GM12878 (cell line): ENCODE measurements around the gene PLEKHN1. TPM values are rescaled to one million over a fixed set of nuclear protein-coding genes. Genes with fewer than 3 reads are reported as not detected.

Experiments used
- ATAC-seq: fragments of 200-7000 bp; cut with Tn5 transposase; 3 replicates; pipeline ENCODE4 v1.9.1; 2020; ENCODE audit warnings: mild to moderate bottlenecking, moderate library complexity
- BruUV-seq: library from RNA; stranded (reverse); fragments of 400-500 nt; replicated peaks from 2 replicates; lab custom pipeline; 2021; lab: Mats Ljungman, UMichigan
- CTCF ChIA-PET: fragments of 300-600 bp; sonication (Branson Sonifier 250); formaldehyde crosslinking; extraction: SDS; loops from one replicate; lab custom pipeline; 2021; ENCODE audit warnings: inconsistent platforms; lab: Yijun Ruan, JAX
- POLR2A ChIA-PET: fragments of 350-600 bp; formaldehyde crosslinking; extraction: SDS; loops from one replicate; lab custom pipeline; 2021; ENCODE audit warnings: inconsistent platforms; lab: Charles Lee
- RAD21 ChIA-PET: fragments of 300-600 bp; sonication (Branson Sonifier 250); formaldehyde crosslinking; loops from one replicate; lab custom pipeline; 2023; ENCODE audit warnings: antibody characterized with exemption; ENCODE audit not compliant: unreplicated experiment; lab: Charles Lee
- SMC1A ChIA-PET: fragments of 300-600 bp; sonication (Branson Sonifier 250); formaldehyde crosslinking; loops from one replicate; lab custom pipeline; 2023; ENCODE audit not compliant: unreplicated experiment, uncharacterized antibody; lab: Charles Lee
- DNase-seq: peaks from one replicate; pipeline ENCODE4 v3.0.0-alpha.2; 2011; ENCODE audit warnings: low read depth, low spot score
- FAIRE-seq: peaks from 3 replicates; lab custom pipeline; 2011; peaks lifted over from hg19 to GRCh38; lab: Jason Lieb, UNC
- H2AFZ ChIP-seq: 2 replicates; pipeline ENCODE4 v1.6.0; 2011; ENCODE audit warnings: low read depth, low read length, control low read depth; ENCODE audit not compliant: control insufficient read depth
- H3K27ac ChIP-seq: 2 replicates; pipeline ENCODE4 v1.5.1; 2011; ENCODE audit warnings: control low read depth; ENCODE audit not compliant: control insufficient read depth, insufficient read depth
- H3K27me3 ChIP-seq, 2 experiments: replicated peaks in 1 of 2; 2 replicates each; pipeline versions ENCODE4 v1.6.0 to v1.6.1; 2011; ENCODE audit warnings: low read length in 1 of 2; ENCODE audit not compliant: control insufficient read depth in 2 of 2, insufficient read depth in 2 of 2
- H3K36me3 ChIP-seq, 2 experiments: 2 replicates each; pipeline ENCODE4 v1.5.1; 2011; ENCODE audit warnings: low read length in 1 of 2; ENCODE audit not compliant: control insufficient read depth in 2 of 2, insufficient read depth in 2 of 2
- H3K4me1 ChIP-seq: 2 replicates; pipeline ENCODE4 v1.6.1; 2011; ENCODE audit warnings: mild to moderate bottlenecking, low read length, moderate library complexity, mixed read lengths; ENCODE audit not compliant: control insufficient read depth, insufficient read depth
- H3K4me2 ChIP-seq: 2 replicates; pipeline ENCODE4 v1.6.0; 2011; ENCODE audit warnings: control low read depth; ENCODE audit not compliant: control insufficient read depth, insufficient read depth
- H3K4me3 ChIP-seq: fragments of 200-600 bp; sonication (generic); 2 replicates; pipeline ENCODE4 v1.5.1; 2016
- H3K79me2 ChIP-seq: 2 replicates; pipeline ENCODE4 v1.6.0; 2011; ENCODE audit warnings: low read length; ENCODE audit not compliant: control insufficient read depth, insufficient read depth
- H3K9ac ChIP-seq: 2 replicates; pipeline ENCODE4 v1.8.0; 2011; ENCODE audit warnings: low read length, control low read depth, mixed read lengths; ENCODE audit not compliant: control insufficient read depth, insufficient read depth
- H3K9me3 ChIP-seq: replicated peaks from 3 replicates; pipeline ENCODE4 v1.5.1; 2011; ENCODE audit warnings: mild to moderate bottlenecking, low read length; ENCODE audit not compliant: control insufficient read depth, insufficient read depth
- H4K20me1 ChIP-seq: 2 replicates; pipeline ENCODE4 v1.6.0; 2011; ENCODE audit not compliant: control insufficient read depth, insufficient read depth
- CBX5 ChIP-seq: sonication (generic); IDR thresholded peaks from 2 replicates; pipeline ENCODE4 v1.6.1; 2016; ENCODE audit warnings: low read depth, moderate library complexity, mild to moderate bottlenecking, inconsistent platforms
- ZBTB11 ChIP-seq: fragments of 450-650 bp; formaldehyde crosslinking; IDR thresholded peaks from 2 replicates; pipeline ENCODE4 v1.5.0; 2022; ENCODE audit warnings: mild to moderate bottlenecking, missing genetic modification characterization
- WGBS: methylation state at CpG from one replicate; pipeline ENCODE4 v1.1.6; 2016; ENCODE audit warnings: low lambda C conversion rate; ENCODE audit not compliant: insufficient replicate concordance, insufficient coverage; ENCODE audit errors: missing lambda C conversion rate; 5-methylcytosine and 5-hydroxymethylcytosine counted together
- in situ Hi-C: fragments of 300-500 bp; cut with MboI; formaldehyde crosslinking; loops from 9 replicates; pipeline ENCODE4 v1.14.3; 2018; ENCODE audit warnings: mixed read lengths
- intact Hi-C: fragments of 100-400 bp; cut with micrococcal nuclease; formaldehyde crosslinking; loops from one replicate; pipeline ENCODE4 v1.14.2; 2022; ENCODE audit not compliant: unreplicated experiment
- polyA plus RNA-seq, 11 experiments: library from polyadenylated mRNA; depleted of rRNA in 4 of 11; unstranded in 6 of 11; stranded (reverse) in 5 of 11; fragments of >200 nt; fragmentation: Nextera tagmentation in 4 of 11; fragmentation: Illumina TruSeq in 1 of 11; extraction: Ambion mirVana in 4 of 11; extraction: Trizol in 1 of 11; gene quantifications; 1 replicate in 1 of 11; 2 replicates in 10 of 11; pipeline versions ENCODE4 v1.2.1 to v1.2.3, GENCODE V29; 2011 to 2016; ENCODE audit warnings: inconsistent platforms in 2 of 11, missing spikeins in 2 of 11, low read depth in 1 of 11
- total RNA-seq, 4 experiments: library from RNA; depleted of rRNA in 3 of 4; stranded (reverse); fragments of >200 nt in 3 of 4; fragmentation: Illumina TruSeq in 1 of 4; extraction: Trizol in 1 of 4; gene quantifications; 2 replicates each; pipeline versions ENCODE4 v1.2.1 to v1.2.3, GENCODE V29; 2013 to 2021

Gene PLEKHN1
- total and polyA plus RNA-seq, 10 of the 15 experiments (the other 5 are each of a cell fraction or from before 2014, with no cell fraction given): 0.04 to 0.26 (median 0.18) TPM; not detected in 6

GRCh38 chr1:934991-935750 is 31.1 kb upstream of the PLEKHN1 start:
- BruUV-seq: no TSS peak
- RAD21 ChIA-PET: no interaction called here
- Histone ChIP-seq H3K9ac (no peak overlapping the region), H3K9me3 (no peaks in the 10 kb centered on the region), H3K27ac (no peak overlapping the region), H4K20me1 (no peaks in the 10 kb centered on the region), H3K4me3 (no peak overlapping the region), H3K36me3 (no peaks in the 10 kb centered on the region), H3K79me2 (no peaks in the 10 kb centered on the region), H3K4me1 (no peaks in the 10 kb centered on the region), H3K27me3 (peaks cover 0 to 3% of the 10 kb centered on the region in 2 experiments; a peak in 3 of 4 replicates), H2AFZ (no peak overlapping the region), H3K4me2 (no peak overlapping the region)
- 28% methylated on average over 36 of the region's 37 CpGs for WGBS
- SMC1A ChIA-PET: no interaction called here
- TF ChIP-seq CBX5 (no peak), ZBTB11 (CRISPR knock-in tag) (no peak)
- no peak for FAIRE-seq
- POLR2A ChIA-PET: no interaction called here
- ATAC-seq: no peak
- CTCF ChIA-PET: no interaction called here
- no peak for DNase-seq
- intact Hi-C loops: no loop called here
- in situ Hi-C loops: loop anchor here (10.0 kb wide), 1 partner anchor 60 kb away; no protein-coding TSS in a partner anchor
